GM21619 (cell line): ENCODE data around the gene MR1.

ENCODE experiments used
- ATAC-seq: cut with Tn5 transposase; IDR thresholded peaks from one replicate; pipeline ENCODE4 v1.9.1; 2021; ENCODE audit not compliant: unreplicated experiment

Gene MR1

DNA sequence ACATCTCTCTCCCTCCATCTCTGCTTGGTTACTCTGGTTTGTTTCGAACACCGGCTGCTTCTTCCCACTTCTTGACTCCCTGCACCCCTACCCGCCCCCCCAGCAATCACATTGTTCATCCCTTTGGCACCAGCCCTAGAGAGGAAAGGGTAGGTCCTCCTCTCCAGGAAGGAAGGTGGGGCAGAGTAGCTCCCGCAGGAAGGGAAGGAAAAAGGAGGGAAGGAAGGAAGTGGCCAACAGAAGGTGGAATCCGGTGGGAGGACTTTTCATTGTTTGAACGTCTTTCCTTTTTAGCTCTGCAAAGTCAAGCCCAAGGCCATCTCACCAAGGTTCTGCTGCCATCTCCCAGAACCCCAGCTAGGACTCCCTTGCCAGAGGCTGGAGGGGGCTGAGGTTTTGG is 72.7 kb downstream of the MR1 start:
- no peak for ATAC-seq

DNA sequence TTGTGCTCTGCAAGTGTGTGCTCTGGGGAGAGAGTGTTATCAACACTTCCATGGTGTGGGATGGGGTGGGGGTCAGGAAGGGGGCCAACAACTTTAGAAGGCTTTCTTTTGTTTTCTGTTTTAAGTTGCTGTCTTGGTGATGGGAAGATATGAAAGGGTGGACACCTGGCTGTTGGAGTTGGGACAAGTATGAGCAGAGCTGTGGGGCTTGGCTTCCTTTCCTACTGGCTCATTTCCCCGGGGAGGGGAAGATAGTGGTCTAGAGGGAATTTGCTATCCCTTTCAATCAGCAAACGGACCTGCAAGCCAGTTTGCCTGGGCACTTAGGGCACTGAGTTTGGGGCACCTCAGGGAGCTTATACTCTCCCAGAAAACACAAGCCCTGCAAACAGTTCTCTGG is 73.9 kb downstream of the MR1 start:
- ATAC-seq = no peak

DNA sequence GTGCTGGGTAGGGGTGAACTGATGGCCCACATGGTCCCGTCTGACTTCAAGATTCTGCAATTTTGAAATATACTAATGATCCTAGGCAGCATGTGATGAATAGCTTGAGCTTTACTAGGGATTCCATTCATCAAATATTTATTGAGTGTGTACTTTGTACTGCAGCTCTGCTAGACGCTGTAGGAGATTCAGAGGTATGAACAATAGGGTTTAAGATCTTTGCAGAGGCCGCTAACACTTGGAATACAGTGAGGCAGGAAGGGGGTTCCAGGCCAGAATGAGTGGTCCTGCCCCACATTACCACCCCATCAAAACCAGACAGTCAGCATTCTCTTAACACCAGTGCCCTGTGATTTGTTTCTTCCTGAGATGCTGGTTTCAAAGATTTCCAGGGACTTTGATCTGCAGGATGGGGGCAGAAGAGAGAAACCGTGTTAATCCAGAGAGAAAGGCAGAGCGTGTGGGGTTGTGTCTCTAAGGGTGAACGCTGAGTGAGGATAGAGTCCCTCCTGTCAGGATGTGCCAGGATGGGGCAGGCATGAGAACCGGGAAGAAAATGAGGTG is 74.6 kb downstream of the MR1 start:
- no peak for ATAC-seq

DNA sequence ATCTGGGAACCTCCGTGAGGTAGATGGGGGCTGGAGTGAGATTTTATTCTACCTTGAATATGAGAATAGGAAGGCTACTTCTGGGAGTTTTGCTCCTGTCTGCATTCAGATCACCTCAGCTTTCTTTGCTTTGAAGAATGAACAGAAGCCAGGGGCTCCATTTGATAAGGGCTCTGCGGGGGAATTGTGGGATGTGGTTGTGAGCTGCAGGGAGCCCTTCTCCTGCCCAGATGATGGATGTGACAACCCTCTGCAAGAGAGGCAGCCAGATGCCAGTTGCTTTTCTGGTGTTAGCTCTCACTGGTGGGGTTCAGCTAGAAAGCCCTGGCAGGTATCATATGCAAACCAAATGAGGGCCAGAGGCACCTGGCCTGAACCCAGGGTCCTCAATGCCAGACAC is 76.2 kb downstream of the MR1 start:
- no peak for ATAC-seq
